ENCODE measurements around the gene CACNA1B.

The CACNA1B gene

DNA sequence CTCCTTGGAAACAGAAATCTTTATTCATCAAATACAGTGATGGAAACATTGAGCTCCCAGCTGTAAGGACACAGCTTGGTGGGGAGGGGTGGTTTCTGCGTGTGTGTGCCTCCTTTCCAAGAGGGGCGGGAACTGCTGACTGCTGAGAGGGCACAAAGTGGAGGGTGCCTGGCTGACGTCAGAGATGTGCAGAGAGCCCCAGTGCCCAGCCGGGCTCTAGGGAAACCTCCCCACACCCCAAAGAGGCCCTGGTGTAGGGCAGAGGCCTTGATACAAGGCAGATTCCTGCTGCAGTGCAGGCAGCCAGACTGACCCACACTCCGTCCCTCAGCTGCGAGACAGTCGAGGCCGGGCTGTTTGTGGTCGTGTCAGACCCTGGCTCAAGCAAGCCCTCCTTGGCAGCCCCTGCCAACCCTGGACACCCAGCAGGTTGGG lies 191.0 kb downstream of the CACNA1B start:
- peaks cover 16% of the 10 kb centered on the region for H3K27me3 ChIP-seq
- no peak overlapping the region for H3K4me3 ChIP-seq (ENCODE audit: low read depth in 1 of 2, low read length in 1 of 2)
- H3K9me3 ChIP-seq: no peaks in the 10 kb centered on the region
- TF ChIP-seq, protein P1, sequence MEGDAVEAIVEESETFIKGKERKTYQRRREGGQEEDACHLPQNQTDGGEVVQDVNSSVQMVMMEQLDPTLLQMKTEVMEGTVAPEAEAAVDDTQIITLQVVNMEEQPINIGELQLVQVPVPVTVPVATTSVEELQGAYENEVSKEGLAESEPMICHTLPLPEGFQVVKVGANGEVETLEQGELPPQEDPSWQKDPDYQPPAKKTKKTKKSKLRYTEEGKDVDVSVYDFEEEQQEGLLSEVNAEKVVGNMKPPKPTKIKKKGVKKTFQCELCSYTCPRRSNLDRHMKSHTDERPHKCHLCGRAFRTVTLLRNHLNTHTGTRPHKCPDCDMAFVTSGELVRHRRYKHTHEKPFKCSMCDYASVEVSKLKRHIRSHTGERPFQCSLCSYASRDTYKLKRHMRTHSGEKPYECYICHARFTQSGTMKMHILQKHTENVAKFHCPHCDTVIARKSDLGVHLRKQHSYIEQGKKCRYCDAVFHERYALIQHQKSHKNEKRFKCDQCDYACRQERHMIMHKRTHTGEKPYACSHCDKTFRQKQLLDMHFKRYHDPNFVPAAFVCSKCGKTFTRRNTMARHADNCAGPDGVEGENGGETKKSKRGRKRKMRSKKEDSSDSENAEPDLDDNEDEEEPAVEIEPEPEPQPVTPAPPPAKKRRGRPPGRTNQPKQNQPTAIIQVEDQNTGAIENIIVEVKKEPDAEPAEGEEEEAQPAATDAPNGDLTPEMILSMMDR (IDR thresholded peaks at IDR 0.05): no peak
- H3K4me1 ChIP-seq (ENCODE audit: control insufficient read depth in 1 of 2, insufficient read depth in 1 of 2, low read depth in 1 of 2, low read length in 1 of 2): no peaks in the 10 kb centered on the region
- H3K36me3 ChIP-seq: no peaks in the 10 kb centered on the region
- H3K27ac ChIP-seq: no peak overlapping the region

DNA sequence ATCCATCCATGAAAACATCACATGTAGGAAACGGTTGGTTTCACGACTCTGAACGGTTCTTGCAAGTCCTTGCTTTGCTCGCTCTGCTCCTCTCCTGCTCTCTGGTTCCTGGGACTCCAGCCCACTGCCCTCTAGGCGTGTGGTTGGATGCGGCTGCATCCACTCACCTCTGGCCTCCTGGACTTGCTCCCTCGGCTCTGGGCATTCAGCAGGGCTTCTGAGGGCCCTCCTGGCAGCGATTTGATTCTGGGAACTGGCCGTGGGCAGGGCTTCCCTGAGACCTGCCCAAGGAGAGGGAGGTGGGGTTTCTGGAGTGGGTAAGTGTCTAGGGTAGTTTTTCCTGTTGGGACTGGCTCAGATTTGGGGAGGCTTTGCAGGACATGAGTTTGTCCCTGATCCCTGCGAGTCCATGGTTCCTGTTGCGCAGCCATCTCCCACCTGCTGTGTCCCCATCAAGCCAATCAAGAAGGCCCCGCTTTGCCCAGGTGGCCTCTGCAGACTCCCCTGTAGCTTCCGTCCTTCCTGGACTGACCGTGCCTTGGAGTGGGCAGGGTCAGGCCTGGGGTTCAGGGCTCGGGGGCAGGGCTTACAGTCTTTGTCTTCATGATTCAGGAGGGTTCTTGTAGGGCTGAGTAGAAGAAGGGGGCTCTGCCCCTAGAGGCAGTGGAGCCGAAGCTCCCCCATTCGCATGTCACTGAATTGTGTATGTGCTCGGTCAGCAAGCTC lies 192.3 kb downstream of the CACNA1B start:
- H3K9me3 ChIP-seq: no peaks in the 10 kb centered on the region
- no peaks in the 10 kb centered on the region for H3K36me3 ChIP-seq
- TF ChIP-seq, protein P1 (IDR thresholded peaks at IDR 0.05): no peak
- H3K27me3 ChIP-seq: peaks cover 16% of the 10 kb centered on the region
- H3K4me1 ChIP-seq (ENCODE audit: control insufficient read depth in 1 of 2, insufficient read depth in 1 of 2, low read depth in 1 of 2, low read length in 1 of 2): no peaks in the 10 kb centered on the region
- no peak overlapping the region for H3K4me3 ChIP-seq (ENCODE audit: low read depth in 1 of 2, low read length in 1 of 2)
- H3K27ac ChIP-seq: no peak overlapping the region

DNA sequence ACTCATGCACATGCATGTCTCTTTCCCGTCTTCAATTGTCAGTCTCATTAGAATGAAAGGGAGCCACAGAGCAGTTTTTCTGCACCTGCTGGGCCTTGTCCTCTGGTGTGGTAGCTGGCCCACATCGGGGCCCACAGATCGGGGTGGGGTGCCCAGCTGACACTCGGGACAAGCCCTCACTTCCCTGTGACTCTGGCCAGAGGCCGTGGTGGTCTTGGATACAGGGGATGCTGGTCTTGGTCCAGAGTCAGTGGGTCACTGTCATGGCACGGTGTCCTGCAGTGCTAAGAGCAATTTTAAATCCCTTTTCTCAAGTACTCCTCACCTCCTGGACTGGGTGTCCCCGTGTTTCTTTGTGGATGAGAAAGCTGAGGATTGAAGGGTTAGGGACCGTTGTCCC lies 193.2 kb downstream of the CACNA1B start:
- no peaks in the 10 kb centered on the region for H3K9me3 ChIP-seq
- H3K27me3 ChIP-seq: peaks cover 16% of the 10 kb centered on the region
- H3K27ac ChIP-seq: no peak overlapping the region
- no peak overlapping the region for H3K4me3 ChIP-seq (ENCODE audit: low read depth in 1 of 2, low read length in 1 of 2)
- TF ChIP-seq, protein P1 (IDR thresholded peaks at IDR 0.05): no peak
- H3K4me1 ChIP-seq (ENCODE audit: control insufficient read depth in 1 of 2, insufficient read depth in 1 of 2, low read depth in 1 of 2, low read length in 1 of 2): no peaks in the 10 kb centered on the region
- H3K36me3 ChIP-seq: no peaks in the 10 kb centered on the region

DNA sequence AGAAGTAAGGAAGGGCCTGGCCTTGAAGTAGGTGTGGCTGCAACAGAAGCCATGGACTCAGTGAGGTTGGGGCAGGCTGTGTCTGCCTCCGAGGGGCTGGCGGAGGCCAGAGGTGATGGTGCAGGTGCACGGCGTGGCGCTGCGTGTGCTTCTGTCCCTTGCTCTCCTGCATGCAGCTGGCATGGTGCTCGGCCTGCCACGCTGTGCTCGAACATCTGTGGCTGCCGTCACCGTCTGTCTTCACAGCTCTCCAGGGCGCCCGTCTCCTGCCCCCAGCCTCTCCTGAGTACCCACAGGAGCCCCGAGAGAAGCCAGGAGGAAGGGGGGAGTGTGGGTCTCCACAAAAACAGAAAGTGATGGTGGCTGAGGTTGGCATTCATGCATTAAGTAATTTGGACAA lies 193.7 kb downstream of the CACNA1B start:
- TF ChIP-seq, protein P1 (IDR thresholded peaks at IDR 0.05): no peak
- Histone ChIP-seq H3K27ac (no peak overlapping the region), H3K4me3 (ENCODE audit: low read depth in 1 of 2, low read length in 1 of 2) (no peak overlapping the region), H3K36me3 (no peaks in the 10 kb centered on the region), H3K4me1 (ENCODE audit: control insufficient read depth in 1 of 2, insufficient read depth in 1 of 2, low read depth in 1 of 2, low read length in 1 of 2) (no peaks in the 10 kb centered on the region), H3K9me3 (no peaks in the 10 kb centered on the region), H3K27me3 (peaks cover 16% of the 10 kb centered on the region)

DNA sequence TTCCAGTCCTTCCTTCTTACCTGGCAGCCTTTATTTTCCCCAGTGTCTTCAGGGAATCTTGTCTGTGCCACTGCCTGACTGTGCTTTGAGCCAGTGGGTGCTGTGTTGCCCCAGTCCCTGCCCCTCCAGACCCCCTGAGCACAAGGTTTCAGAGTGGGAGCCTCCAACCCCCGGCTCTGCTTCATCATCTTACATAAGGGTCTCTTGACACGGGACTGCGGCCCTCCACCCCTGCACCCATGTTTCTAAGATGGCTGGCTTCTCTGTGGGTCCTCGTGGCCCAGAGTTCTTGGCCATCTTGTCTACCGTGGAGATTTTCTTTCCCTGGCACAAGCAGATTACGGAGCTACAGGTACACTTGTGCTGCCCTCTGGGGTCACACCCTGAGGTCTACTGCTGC lies 194.1 kb downstream of the CACNA1B start:
- Histone ChIP-seq H3K27ac (no peak overlapping the region), H3K4me1 (ENCODE audit: control insufficient read depth in 1 of 2, insufficient read depth in 1 of 2, low read depth in 1 of 2, low read length in 1 of 2) (no peaks in the 10 kb centered on the region), H3K27me3 (peaks cover 16% of the 10 kb centered on the region), H3K36me3 (no peaks in the 10 kb centered on the region), H3K4me3 (ENCODE audit: low read depth in 1 of 2, low read length in 1 of 2) (no peak overlapping the region), H3K9me3 (no peaks in the 10 kb centered on the region)
- TF ChIP-seq, protein P1 (IDR thresholded peaks at IDR 0.05): no peak

Measured in neutrophil (primary cell).